ENCODE results near the gene CCDC184. TPM values are rescaled to one million over a fixed set of nuclear protein-coding genes. Genes with fewer than 3 reads are reported as not detected.

The CCDC184 gene
- total RNA-seq, 3 donors from 2014 or later: 0.20 to 2.4 (median 0.41) TPM

GRCh38 chr12:48180857-48181495 is 2.5 kb upstream of the CCDC184 start:
- no peak for TF ChIP-seq CTCF (IDR thresholded peaks at IDR 0.05)
- Histone ChIP-seq H3K4me3 (no peak overlapping the region), H3K36me3 (ENCODE audit: low read depth) (no peaks in the 10 kb centered on the region), H3K4me1 (ENCODE audit: low read depth) (peaks cover 3% of the 10 kb centered on the region), H3K9me3 (no peaks in the 10 kb centered on the region)
- DNase-seq (no peak), ATAC-seq (no peak)
- intact Hi-C loops (cut with DNase I, micrococcal nuclease): no loop called here

GRCh38 chr12:48182631-48183030 is 813 bp upstream of the CCDC184 start:
- intact Hi-C loops (cut with DNase I, micrococcal nuclease): no loop called here
- ATAC-seq: no peak
- H3K36me3 ChIP-seq (ENCODE audit: low read depth): no peaks in the 10 kb centered on the region

GRCh38 chr12:48183876-48184548 is 568 bp downstream of the CCDC184 start:
- ATAC-seq: peak; percentile 8
- H3K36me3 ChIP-seq (ENCODE audit: low read depth): no peaks in the 10 kb centered on the region
- peaks cover 3% of the 10 kb centered on the region for H3K4me1 ChIP-seq (ENCODE audit: low read depth)
- TF ChIP-seq CTCF (IDR thresholded peaks at IDR 0.05): no peak
- H3K9me3 ChIP-seq: no peaks in the 10 kb centered on the region
- peak in 1 of 3 donors; percentile 35 for DNase-seq
- H3K4me3 ChIP-seq: peak overlapping the region; percentile 26
- intact Hi-C loops (cut with DNase I, micrococcal nuclease): no loop called here

More at GRCh38 chr12:48182631-48183030, 813 bp upstream of the CCDC184 start:
- no peak for DNase-seq
- no peak overlapping the region for H3K4me3 ChIP-seq
- peaks cover 3% of the 10 kb centered on the region for H3K4me1 ChIP-seq (ENCODE audit: low read depth)
- no peak for TF ChIP-seq CTCF (IDR thresholded peaks at IDR 0.05)
- no peaks in the 10 kb centered on the region for H3K9me3 ChIP-seq

- H3K36me3 ChIP-seq (ENCODE audit: low read depth): no peaks in the 10 kb centered on the region
- H3K4me1 ChIP-seq (ENCODE audit: low read depth): peaks cover 3% of the 10 kb centered on the region
- TF ChIP-seq CTCF (IDR thresholded peaks at IDR 0.05): no peak
- no peak for ATAC-seq
- no peak overlapping the region for H3K4me3 ChIP-seq
- intact Hi-C loops (cut with DNase I, micrococcal nuclease): no loop called here
- no peak for DNase-seq
- H3K9me3 ChIP-seq: no peaks in the 10 kb centered on the region
Measured at GRCh38 chr12:48184549-48184922, 1.1 kb downstream of the CCDC184 start.

- H3K4me1 ChIP-seq (ENCODE audit: low read depth): peaks cover 3% of the 10 kb centered on the region
- no peaks in the 10 kb centered on the region for H3K9me3 ChIP-seq
- DNase-seq: no peak
- no peaks in the 10 kb centered on the region for H3K36me3 ChIP-seq (ENCODE audit: low read depth)
- ATAC-seq: no peak
- TF ChIP-seq CTCF (IDR thresholded peaks at IDR 0.05): no peak
- no peak overlapping the region for H3K4me3 ChIP-seq
- intact Hi-C loops (cut with DNase I, micrococcal nuclease): no loop called here
Measured at GRCh38 chr12:48185181-48185919, 1.9 kb downstream of the CCDC184 start.

All from mucosa of descending colon (tissue), 3 donors.